GM12873 (cell line): Measurements from ENCODE around the gene HTR3E.

Source experiments
- CTCF ChIP-seq: IDR thresholded peaks from 2 replicates; pipeline ENCODE4 v1.5.1; 2012; ENCODE audit warnings: low read depth, mild to moderate bottlenecking, moderate library complexity, low read length, control low read depth; ENCODE audit not compliant: insufficient read depth; ENCODE audit errors: missing control alignments

The HTR3E gene

GRCh38 chr3:184116017-184116416 is 19.2 kb downstream of the HTR3E start:
- TF ChIP-seq CTCF = no peak

GRCh38 chr3:184117636-184118035 is 20.8 kb downstream of the HTR3E start:
- no peak for TF ChIP-seq CTCF

- no peak for TF ChIP-seq CTCF
Observed at GRCh38 chr3:184126006-184126405, 29.1 kb downstream of the HTR3E start.

GRCh38 chr3:184129012-184129411 is 32.1 kb downstream of the HTR3E start:
- TF ChIP-seq CTCF = peak; percentile 54

GRCh38 chr3:184132945-184133344 is 36.1 kb downstream of the HTR3E start:
- no peak for TF ChIP-seq CTCF

GRCh38 chr3:184133840-184134745 is 37.2 kb downstream of the HTR3E start:
- no peak for TF ChIP-seq CTCF

GRCh38 chr3:184134746-184135148 is 37.9 kb downstream of the HTR3E start:
- TF ChIP-seq CTCF = no peak
